Myocyte (in vitro differentiated cells): Measurements from ENCODE around the gene ANKRD63. TPM values are rescaled to one million over a fixed set of nuclear protein-coding genes. Genes with fewer than 3 reads are reported as not detected.

Experiments
- total RNA-seq: library from RNA; depleted of rRNA; stranded (reverse); fragments of >200 nt; gene quantifications from 2 replicates; pipeline ENCODE4 v1.2.3, GENCODE V29; 2014

Gene ANKRD63
- total RNA-seq, 1 donor from 2014 or later, result not detected

Other genes with a start within 250 kb of the ANKRD63 start
- gene SRP14, start 243.9 kb downstream of the ANKRD63 start, total RNA-seq, result 268 and 288 TPM in 2 replicates
- 7.4 and 10.4 TPM in 2 replicates for gene BMF, start 174.2 kb downstream of the ANKRD63 start, total RNA-seq
- gene BUB1B, start 122.0 kb downstream of the ANKRD63 start, total RNA-seq, result 1.8 and 2.1 TPM in 2 replicates
- 0.21 and 0.48 TPM in 2 replicates for gene PAK6, start 44.0 kb downstream of the ANKRD63 start, total RNA-seq
- 0.99 and 1.4 TPM in 2 replicates for gene PLCB2, start 24.9 kb upstream of the ANKRD63 start, total RNA-seq
- 40.5 and 73.3 TPM in 2 replicates for gene INAFM2, start 40.6 kb upstream of the ANKRD63 start, total RNA-seq
- gene CCDC9B, start 57.9 kb upstream of the ANKRD63 start, total RNA-seq, result 30.1 and 41.6 TPM in 2 replicates
- not detected in 2 replicates for gene PHGR1, start 68.0 kb upstream of the ANKRD63 start, total RNA-seq
- 1.6 and 3.5 TPM in 2 replicates for gene DISP2, start 75.2 kb upstream of the ANKRD63 start, total RNA-seq
- 72.4 and 72.8 TPM in 2 replicates for gene KNSTRN, start 99.7 kb upstream of the ANKRD63 start, total RNA-seq
- gene IVD, start 122.7 kb upstream of the ANKRD63 start, total RNA-seq, result 57.0 and 69.3 TPM in 2 replicates
- 10.6 and 11.1 TPM in 2 replicates for gene BAHD1, start 157.9 kb upstream of the ANKRD63 start, total RNA-seq
- gene CHST14, start 187.9 kb upstream of the ANKRD63 start, total RNA-seq, result 14.5 and 15.6 TPM in 2 replicates